ENCODE results near the gene SH3BP5. TPM values are rescaled to one million over a fixed set of nuclear protein-coding genes. Genes with fewer than 3 reads are reported as not detected.
A peak's percentile ranks its signal among the peaks of the same experiment; 100 is the strongest.

The SH3BP5 gene
- total RNA-seq (10 to 100 TPM; 55.8 to 56.9 TPM), polyA plus RNA-seq (100 to 1,000 TPM in 1 of 2 donors, 10 to 100 TPM in 1; 48.2 to 118 TPM)

- POLR2A ChIA-PET (ENCODE audit: partially characterized antibody), result interaction anchor here (0.7 to 6.7 kb wide), 25 partner anchors 9 to 126 kb away, joined by 3 to 108 read pairs (median 7); partner anchors contain the start of gene CAPN7
- Histone ChIP-seq H3K27me3 (ENCODE audit: insufficient read depth, low read length) (no peaks in the 10 kb centered on the region), H3K4me1 (ENCODE audit: insufficient read depth, low read length) (peaks cover 54% of the 10 kb centered on the region), H3K4me3 (ENCODE audit: low read length in 2 of 2) (peak within 1 kb of the TSS; percentile 39 to 97), H3K9me3 (ENCODE audit: control insufficient read depth in 1 of 2, low read length in 2 of 2) (no peaks in the 10 kb centered on the region), H3K27ac (ENCODE audit: low read depth, low read length) (peak within 1 kb of the TSS; percentile 79), H3K36me3 (ENCODE audit: insufficient read depth, low read length) (peaks cover 24% of the 10 kb centered on the region)
- Mint-ChIP-seq H3K4me3 (peak within 1 kb of the TSS; percentile 91 to 98 (median 98)), H3K36me3 (peaks cover 25 to 40% of the 10 kb centered on the region in 2 donors), H3K27ac (peak within 1 kb of the TSS; percentile 94 to 96 (median 94)), H3K9me3 (no peaks in the 10 kb centered on the region), H3K27me3 (no peaks in the 10 kb centered on the region), H3K4me1 (peaks cover 35 to 64% (median 53%) of the 10 kb centered on the region in 4 donors)
- peak; percentile 69 to 79 (median 74) for DNase-seq
- CTCF ChIA-PET (ENCODE audit: partially characterized antibody), result interaction anchor here (0.6 to 5.6 kb wide), 38 partner anchors 9 to 130 kb away, joined by 3 to 203 read pairs (median 7); partner anchors contain the start of gene CAPN7
- intact Hi-C loops (cut with micrococcal nuclease), result loop anchor here (1.0 to 5.0 kb wide), 7 partner anchors 15 to 225 kb away; no protein-coding TSS in a partner anchor
Measured at GRCh38 chr3:15332405-15333098, at the start of gene SH3BP5. Gene SH3BP5 (minus strand): TSS chr3:15332586. CDS start chr3:15332408, 178 bp downstream.

DNA sequence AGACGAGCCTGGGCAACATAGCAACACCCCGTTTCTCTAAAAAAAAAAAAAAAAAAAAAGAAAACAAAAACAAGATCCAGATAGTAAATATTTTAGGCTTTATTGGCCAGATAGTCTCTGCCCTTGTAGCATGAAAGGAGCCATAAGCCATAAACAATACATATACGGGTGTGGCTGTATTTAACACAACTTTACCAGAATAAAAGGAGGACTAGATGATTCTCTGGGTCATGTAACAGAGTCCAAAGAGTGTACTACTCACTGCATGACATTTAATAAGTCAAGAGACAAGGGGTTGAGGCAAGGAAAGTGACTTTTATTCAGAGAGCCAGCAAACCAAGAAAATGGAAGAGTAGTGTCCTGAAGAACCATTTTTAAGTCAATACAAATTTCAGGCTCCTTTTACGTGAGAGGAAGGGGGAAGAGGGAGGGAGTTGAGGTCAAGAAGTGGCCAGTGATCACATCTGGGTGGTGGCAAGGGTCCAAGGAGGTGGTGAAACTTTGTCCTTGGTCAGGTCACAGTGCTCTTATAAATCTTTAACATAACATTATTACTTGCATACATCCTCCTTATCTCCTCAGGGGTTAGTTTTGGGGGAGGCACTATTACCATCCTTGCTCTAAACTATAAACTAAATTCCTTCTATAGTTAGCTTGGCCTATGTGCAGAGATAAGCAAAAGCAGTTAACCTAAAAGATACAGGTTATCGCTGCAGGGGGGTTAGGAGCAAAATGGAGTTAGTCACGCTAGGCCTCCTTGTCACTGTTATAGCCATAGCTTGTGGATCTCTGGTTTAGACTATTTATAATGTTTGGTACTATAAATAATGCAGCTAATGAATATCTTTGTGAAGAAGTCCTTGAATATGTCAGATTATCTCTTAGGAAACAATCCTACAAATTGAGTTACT lies 48.8 kb upstream of the SH3BP5 start:
- POLR2A ChIA-PET (ENCODE audit: partially characterized antibody), result interaction anchor here (0.6 to 1.2 kb wide), 3 partner anchors 73 to 113 kb away, joined by 3 read pairs; no protein-coding TSS in a partner anchor
- CTCF ChIA-PET (ENCODE audit: partially characterized antibody), result interaction anchor here (0.8 to 6.7 kb wide), 8 partner anchors 24 to 179 kb away, joined by 3 to 224 read pairs (median 5); partner anchors contain the start of gene SH3BP5
- no peak overlapping the region for H3K27ac ChIP-seq (ENCODE audit: low read depth, low read length)
- H3K4me3 ChIP-seq (ENCODE audit: low read length in 2 of 2), result no peak overlapping the region
- peaks cover 5% of the 10 kb centered on the region for H3K4me1 ChIP-seq (ENCODE audit: insufficient read depth, low read length)
- no peaks in the 10 kb centered on the region for H3K27me3 ChIP-seq (ENCODE audit: insufficient read depth, low read length)
- Mint-ChIP-seq H3K4me1 (peaks cover 8 to 16% (median 10%) of the 10 kb centered on the region in 4 donors), H3K27ac (no peak overlapping the region), H3K9me3 (peaks cover 0 to 6% (median 4%) of the 10 kb centered on the region in 8 donors), H3K4me3 (no peak overlapping the region), H3K27me3 (peaks cover 0 to 1% of the 10 kb centered on the region in 2 donors), H3K36me3 (peaks cover 0 to 2% of the 10 kb centered on the region in 2 donors)
- DNase-seq, result no peak
- intact Hi-C loops (cut with micrococcal nuclease), result no loop called here
- no peaks in the 10 kb centered on the region for H3K36me3 ChIP-seq (ENCODE audit: insufficient read depth, low read length)
- H3K9me3 ChIP-seq (ENCODE audit: control insufficient read depth in 1 of 2, low read length in 2 of 2), result no peaks in the 10 kb centered on the region

DNA sequence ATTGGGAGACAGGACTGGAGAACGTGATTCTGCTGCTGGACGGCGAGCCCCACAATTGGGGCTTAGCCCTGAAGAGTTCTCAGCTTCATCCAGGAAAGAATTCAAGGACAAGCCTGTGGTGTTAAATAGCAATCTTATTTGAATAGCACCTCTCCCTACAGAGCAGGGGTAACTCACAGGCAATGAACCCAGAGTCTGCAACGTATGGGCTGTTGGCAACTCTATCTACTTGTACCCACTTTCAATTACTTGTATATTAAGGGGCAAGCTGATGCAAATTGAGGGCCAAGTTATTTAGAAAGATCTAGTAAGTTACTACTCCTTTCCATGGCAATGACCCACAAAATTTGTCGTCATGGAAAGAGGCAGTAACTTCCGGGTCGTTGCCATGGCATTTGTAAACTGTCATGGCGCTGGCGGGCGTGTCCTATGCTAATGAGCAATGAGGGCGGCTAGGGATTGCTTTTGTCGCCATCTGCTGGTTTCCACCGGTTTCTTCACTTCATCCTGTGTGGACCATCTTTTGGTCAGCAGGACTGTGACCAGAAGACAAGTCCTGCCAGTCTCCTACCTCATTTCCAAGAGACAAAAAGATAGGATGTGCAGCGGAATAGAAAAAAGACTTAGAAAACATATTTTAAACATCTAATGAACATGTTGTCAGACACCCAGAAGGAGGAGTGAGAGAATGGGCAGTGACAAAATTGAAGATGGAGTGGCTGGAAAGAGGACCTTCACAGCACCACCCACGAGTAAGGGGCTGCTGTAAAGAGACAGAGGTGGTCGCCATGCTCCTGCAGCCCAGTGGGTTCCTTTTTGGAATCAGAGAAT lies 45.8 kb upstream of the SH3BP5 start:
- CTCF ChIA-PET (ENCODE audit: partially characterized antibody), result interaction anchor here (0.7 to 6.7 kb wide), 12 partner anchors 15 to 177 kb away, joined by 3 to 224 read pairs (median 4); partner anchors contain the start of gene SH3BP5
- Mint-ChIP-seq H3K4me1 (peaks cover 9 to 10% (median 9%) of the 10 kb centered on the region in 4 donors), H3K4me3 (peak overlapping the region in 5 of 8 donors; percentile 11 to 82 (median 22)), H3K9me3 (no peaks in the 10 kb centered on the region), H3K27ac (peak overlapping the region; percentile 95 to 98 (median 97)), H3K36me3 (peaks cover 0 to 2% of the 10 kb centered on the region in 2 donors), H3K27me3 (peaks cover 0 to 1% of the 10 kb centered on the region in 2 donors)
- Histone ChIP-seq H3K4me3 (ENCODE audit: low read length in 2 of 2) (no peak overlapping the region), H3K36me3 (ENCODE audit: insufficient read depth, low read length) (no peaks in the 10 kb centered on the region), H3K27me3 (ENCODE audit: insufficient read depth, low read length) (no peaks in the 10 kb centered on the region), H3K9me3 (ENCODE audit: control insufficient read depth in 1 of 2, low read length in 2 of 2) (no peaks in the 10 kb centered on the region), H3K4me1 (ENCODE audit: insufficient read depth, low read length) (peaks cover 5% of the 10 kb centered on the region), H3K27ac (ENCODE audit: low read depth, low read length) (peak overlapping the region; percentile 91)
- intact Hi-C loops (cut with micrococcal nuclease), result loop anchor here (1.0 to 5.0 kb wide), 9 partner anchors 16 to 884 kb away; partner anchors contain the start of genes BTD, CAPN7, DPH3 and EAF1
- peak; percentile 94 to 97 (median 95) for DNase-seq
- POLR2A ChIA-PET (ENCODE audit: partially characterized antibody), result interaction anchor here (0.8 to 2.2 kb wide), 5 partner anchors 46 to 111 kb away, joined by 3 to 19 read pairs (median 5); partner anchors contain the start of gene SH3BP5

DNA sequence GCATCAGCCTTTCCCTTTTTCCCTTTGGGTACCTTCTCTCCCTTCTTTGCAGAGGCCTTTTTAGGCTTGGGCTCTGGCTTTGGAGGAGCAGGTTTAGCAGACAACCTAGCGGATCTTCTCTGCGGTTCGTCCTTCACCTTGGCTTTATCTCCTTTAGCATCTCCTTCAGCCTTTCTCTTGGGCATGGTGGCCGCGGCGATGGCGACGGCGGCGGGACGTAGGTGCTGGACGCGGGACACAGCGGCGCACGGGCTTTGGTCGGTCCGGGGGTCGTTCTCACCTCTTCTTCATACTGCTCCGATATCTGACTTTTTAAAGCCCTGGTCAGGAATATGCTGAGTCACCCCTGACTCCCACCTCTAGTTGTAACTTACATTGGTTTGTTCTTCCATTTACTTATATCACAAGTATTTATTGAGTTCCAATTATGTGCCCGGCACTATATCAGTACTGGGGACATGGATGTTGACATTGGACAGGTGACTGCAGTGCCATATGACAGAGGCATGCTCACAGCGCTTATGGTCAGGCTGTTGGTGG lies 43.1 kb upstream of the SH3BP5 start:
- intact Hi-C loops (cut with micrococcal nuclease), result loop anchor here (5.0 kb wide), 1 partner anchor 887 kb away; the partner anchor contains the start of gene DPH3
- Histone ChIP-seq H3K9me3 (ENCODE audit: control insufficient read depth in 1 of 2, low read length in 2 of 2) (no peaks in the 10 kb centered on the region), H3K27ac (ENCODE audit: low read depth, low read length) (no peak overlapping the region), H3K4me1 (ENCODE audit: insufficient read depth, low read length) (peaks cover 5% of the 10 kb centered on the region), H3K27me3 (ENCODE audit: insufficient read depth, low read length) (no peaks in the 10 kb centered on the region), H3K36me3 (ENCODE audit: insufficient read depth, low read length) (no peaks in the 10 kb centered on the region), H3K4me3 (ENCODE audit: low read length in 2 of 2) (no peak overlapping the region)
- ChIA-PET CTCF (ENCODE audit: partially characterized antibody) (interaction anchor here (2.4 to 6.7 kb wide), 2 partner anchors 43 to 108 kb away, joined by 6 to 224 read pairs; partner anchors contain the start of gene SH3BP5), POLR2A (ENCODE audit: partially characterized antibody) (interaction anchor here (0.9 to 1.1 kb wide), 2 partner anchors 109 to 170 kb away, joined by 3 read pairs; partner anchors contain the start of gene CAPN7)
- Mint-ChIP-seq H3K27ac (peak overlapping the region in 5 of 7 donors; percentile 49 to 83 (median 74)), H3K4me1 (peaks cover 9 to 10% (median 9%) of the 10 kb centered on the region in 4 donors), H3K9me3 (no peaks in the 10 kb centered on the region), H3K27me3 (peaks cover 0 to 1% of the 10 kb centered on the region in 2 donors), H3K4me3 (no peak overlapping the region), H3K36me3 (peaks cover 0 to 2% of the 10 kb centered on the region in 2 donors)
- DNase-seq, result no peak

DNA sequence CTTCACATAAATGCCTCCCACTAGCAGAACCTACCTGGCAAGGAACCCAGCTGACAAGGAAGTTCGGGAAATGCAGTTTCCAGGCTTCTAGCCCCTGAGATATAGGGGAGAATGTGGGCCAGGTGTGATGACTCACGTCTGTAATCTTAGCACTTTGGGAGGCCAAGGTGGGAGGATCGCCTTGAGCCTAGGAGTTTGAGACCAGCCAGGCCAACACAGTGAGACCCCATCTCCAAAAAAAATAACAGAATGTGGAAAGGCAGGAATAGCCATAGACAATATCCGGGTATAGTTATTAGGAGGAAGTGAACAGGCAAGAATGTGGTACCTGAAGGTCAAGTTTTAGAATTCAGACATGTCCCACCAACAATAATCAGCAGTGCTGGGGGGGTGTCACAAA lies 40.5 kb upstream of the SH3BP5 start:
- H3K36me3 Mint-ChIP-seq, result no peaks in the 10 kb centered on the region
- peak overlapping the region in 2 of 7 donors; percentile 8 to 57 for H3K27ac Mint-ChIP-seq
- no peak for DNase-seq
- intact Hi-C loops (cut with micrococcal nuclease), result no loop called here
- peaks cover 6 to 14% (median 9%) of the 10 kb centered on the region in 4 donors for H3K4me1 Mint-ChIP-seq
- Histone ChIP-seq H3K4me3 (ENCODE audit: low read length in 2 of 2) (no peak overlapping the region), H3K27me3 (ENCODE audit: insufficient read depth, low read length) (no peaks in the 10 kb centered on the region), H3K4me1 (ENCODE audit: insufficient read depth, low read length) (peaks cover 5% of the 10 kb centered on the region), H3K27ac (ENCODE audit: low read depth, low read length) (no peak overlapping the region), H3K9me3 (ENCODE audit: control insufficient read depth in 1 of 2, low read length in 2 of 2) (no peaks in the 10 kb centered on the region), H3K36me3 (ENCODE audit: insufficient read depth, low read length) (no peaks in the 10 kb centered on the region)
- CTCF ChIA-PET (ENCODE audit: partially characterized antibody), result interaction anchor here (1.8 to 2.5 kb wide), 3 partner anchors 11 to 106 kb away, joined by 4 to 7 read pairs (median 7); no protein-coding TSS in a partner anchor
- no peak overlapping the region for H3K4me3 Mint-ChIP-seq
- H3K27me3 Mint-ChIP-seq, result no peaks in the 10 kb centered on the region
- POLR2A ChIA-PET (ENCODE audit: partially characterized antibody), result interaction anchor here (1.3 kb wide), 1 partner anchor 105 kb away, joined by 3 read pairs; no protein-coding TSS in a partner anchor
- H3K9me3 Mint-ChIP-seq, result no peaks in the 10 kb centered on the region

All from CD4-positive, alpha-beta memory T cell (primary cell).